K562 (cell line): ENCODE data around the gene VWA1. TPM values are rescaled to one million over a fixed set of nuclear protein-coding genes. Genes with fewer than 3 reads are reported as not detected.

ENCODE experiments used
- ARID3A ChIP-seq: IDR thresholded peaks from 2 replicates; pipeline ENCODE4 v1.6.1; 2012; ENCODE audit warnings: low read depth, low read length, improper control_type of control experiment, borderline replicate concordance
- ATF1 ChIP-seq, 2 experiments: fragments of 450-650 bp in 1 of 2; IDR thresholded peaks; 2 replicates each; pipeline ENCODE4 v1.6.1; 2016; ENCODE audit warnings: missing compliant biosample characterization in 1 of 2, missing genetic modification characterization in 1 of 2
- CBX2 ChIP-seq: fragments of 200-600 bp; sonication (generic); IDR thresholded peaks from one replicate; pipeline ENCODE4 v1.6.1; 2012; ENCODE audit warnings: mild to moderate bottlenecking, low read length, inconsistent platforms; ENCODE audit not compliant: insufficient read depth, poor library complexity, severe bottlenecking
- CBX3 ChIP-seq, 2 experiments: IDR thresholded peaks; 1 replicate in 1 of 2; 2 replicates in 1 of 2; pipeline ENCODE4 v1.6.1; 2012; ENCODE audit warnings: inconsistent platforms in 2 of 2, low read length in 2 of 2, borderline replicate concordance in 1 of 2, control low read depth in 1 of 2
- CGGBP1 ChIP-seq: fragments of 250-450 bp; sonication (Bioruptor Pico); IDR thresholded peaks from 2 replicates; pipeline ENCODE4 v1.9.0; 2021; ENCODE audit warnings: mild to moderate bottlenecking
- CHD1 ChIP-seq: fragments of 200-600 bp; sonication (generic); IDR thresholded peaks from one replicate; pipeline ENCODE4 v1.6.1; 2012; ENCODE audit warnings: mild to moderate bottlenecking, moderate library complexity, low read length, inconsistent platforms
- EGR1 ChIP-seq: fragments of 450-650 bp; conservative IDR thresholded peaks from 2 replicates; pipeline ENCODE4 v1.6.1; 2017; ENCODE audit warnings: mild to moderate bottlenecking
- ESRRA ChIP-seq: fragments of 450-650 bp; IDR thresholded peaks from 2 replicates; pipeline ENCODE4 v1.6.1; 2014; ENCODE audit warnings: low read depth, mild to moderate bottlenecking, moderate library complexity, borderline replicate concordance
- HDAC8 ChIP-seq: fragments of 450-650 bp; IDR thresholded peaks from 2 replicates; pipeline ENCODE4 v1.6.1; 2016; ENCODE audit warnings: mild to moderate bottlenecking, missing genetic modification characterization, moderate library complexity, missing compliant biosample characterization
- NCOA6 ChIP-seq: fragments of 450-650 bp; IDR thresholded peaks from 2 replicates; pipeline ENCODE4 v1.6.1; 2017; ENCODE audit warnings: mild to moderate bottlenecking
- RAD51 ChIP-seq: fragments of 450-650 bp; IDR thresholded peaks from 2 replicates; pipeline ENCODE4 v1.7.1; 2016; ENCODE audit warnings: low read depth, mild to moderate bottlenecking, borderline replicate concordance
- RB1 ChIP-seq: fragments of 450-650 bp; IDR thresholded peaks from 2 replicates; pipeline ENCODE4 v1.6.1; 2017; ENCODE audit warnings: low read depth, mild to moderate bottlenecking
- RFX1 ChIP-seq: fragments of 450-650 bp; IDR thresholded peaks from 2 replicates; pipeline ENCODE4 v1.6.1; 2016; ENCODE audit warnings: mild to moderate bottlenecking, moderate library complexity
- SMARCC2 ChIP-seq: fragments of 450-650 bp; IDR thresholded peaks from 2 replicates; pipeline ENCODE4 v1.6.1; 2017; ENCODE audit warnings: antibody characterized with exemption, moderate library complexity, mild to moderate bottlenecking, low read depth
- VEZF1 ChIP-seq: fragments of 200-800 bp; sonication (Bioruptor generic); IDR thresholded peaks from 2 replicates; pipeline ENCODE4 v1.6.1; 2017; ENCODE audit warnings: missing genetic modification characterization, missing compliant biosample characterization
- ZNF12 ChIP-seq: sonication (generic); formaldehyde crosslinking; IDR thresholded peaks from 2 replicates; pipeline ENCODE4 v1.4.0; 2020; ENCODE audit warnings: mild to moderate bottlenecking, missing genetic modification reagents
- ZNF280B ChIP-seq: fragments of 250-450 bp; sonication (Bioruptor Pico); IDR thresholded peaks from 2 replicates; pipeline ENCODE4 v1.5.1; 2021; ENCODE audit warnings: mild to moderate bottlenecking
- ZNF384 ChIP-seq: IDR thresholded peaks from 2 replicates; pipeline ENCODE4 v1.6.1; 2012; ENCODE audit warnings: low read depth, low read length, improper control_type of control experiment
- polyA plus RNA-seq, 8 experiments: library from polyadenylated mRNA; depleted of rRNA in 4 of 8; stranded (reverse) in 5 of 8; unstranded in 3 of 8; fragments of >200 nt; fragmentation: Nextera tagmentation in 2 of 8; fragmentation: Illumina TruSeq in 1 of 8; extraction: Ambion mirVana in 2 of 8; extraction: Trizol in 1 of 8; gene quantifications; 2 replicates each; pipeline versions ENCODE4 v1.2.1 to v1.2.3, GENCODE V29; 2011 to 2014; ENCODE audit warnings: inconsistent platforms in 1 of 8, missing spikeins in 1 of 8
- total RNA-seq, 7 experiments: library from RNA; depleted of rRNA in 6 of 7; stranded (reverse); fragments of >200 nt in 6 of 7; fragmentation: Illumina TruSeq in 2 of 7; extraction: Trizol in 2 of 7; gene quantifications; 2 replicates each; pipeline versions ENCODE4 v1.2.1 to v1.2.3, GENCODE V29; 2011 to 2021; ENCODE audit warnings: low replicate concordance in 1 of 7

The VWA1 gene
- total and polyA plus RNA-seq, 9 of the 15 experiments (the other 6 are each of a cell fraction or from before 2014, with no cell fraction given) = 0.01 to 6.4 (median 0.85) TPM

GRCh38 chr1:1399187-1399871 lies 36.2 kb upstream of the VWA1 start, which contains the start of gene CCNL2 (continued):
- TF ChIP-seq CBX3 (IDR thresholded peaks at IDR 0.05; ENCODE audit: borderline replicate concordance in 1 of 2, low read length in 2 of 2) (peak in 1 of 2 experiments; percentile 68; a peak in 1 of 3 replicates), ZNF12 (CRISPR knock-in tag) (peak; percentile 86; the same call in 1 of the 2 replicates), EGR1 (peak; percentile 75), ATF1 (CRISPR knock-in tag; IDR thresholded peaks at IDR 0.05) (peak; percentile 80), ATF1 (tag; IDR thresholded peaks at IDR 0.05) (peak; percentile 98), ZNF384 (no peak), HDAC8 (tag) (no peak), ARID3A (no peak; the same call in 1 of the 2 replicates), VEZF1 (peak; percentile 96), CBX2 (no peak), RAD51 (0 out of 2 replicates have a peak, but pooled peaks have one; percentile 28), ESRRA (peak; percentile 83), RB1 (peak; percentile 70), ZNF280B (CRISPR knock-in tag) (no peak), RFX1 (peak; percentile 82; the same call in 1 of the 2 replicates), CGGBP1 (CRISPR knock-in tag) (peak; percentile 31; the same call in 1 of the 2 replicates), CHD1 (no peak), SMARCC2 (no peak), NCOA6 (no peak)
